Measurements from ENCODE around the gene TWF2. TPM values are rescaled to one million over a fixed set of nuclear protein-coding genes. Genes with fewer than 3 reads are reported as not detected.
A peak's percentile ranks its signal among the peaks of the same experiment; 100 is the strongest.

The TWF2 gene
- total RNA-seq, 4 donors from 2014 or later, result 59.2 to 72.9 (median 60.4) TPM

DNA sequence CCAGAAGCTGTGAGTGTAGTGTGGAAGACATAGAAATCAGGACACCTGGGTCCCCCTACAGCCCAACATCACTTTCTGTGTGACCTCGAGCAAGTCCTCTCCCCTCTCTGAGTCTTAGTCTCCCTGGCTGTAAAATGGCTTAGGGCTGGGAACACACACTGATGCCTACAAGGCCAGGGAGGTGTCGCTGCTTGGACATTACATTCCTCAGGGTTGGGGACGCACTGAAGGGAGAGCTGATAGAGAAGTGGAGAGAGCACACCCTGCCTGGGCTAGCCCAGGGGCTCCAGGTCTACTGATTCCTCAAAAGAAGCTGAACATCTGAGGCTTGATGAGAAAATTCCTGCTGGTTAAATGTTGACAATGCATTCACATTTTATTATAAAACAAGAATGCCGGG is 47.3 kb downstream of the TWF2 start:
- no peaks in the 10 kb centered on the region for H3K27me3 ChIP-seq
- no peak overlapping the region for H3K4me3 ChIP-seq
- H3K9me3 ChIP-seq, result no peaks in the 10 kb centered on the region
- H3K36me3 ChIP-seq, result no peaks in the 10 kb centered on the region
- TF ChIP-seq EP300 (IDR thresholded peaks at IDR 0.05) (no peak), POLR2A (IDR thresholded peaks at IDR 0.05) (no peak)
- TF ChIP-seq, protein P1, sequence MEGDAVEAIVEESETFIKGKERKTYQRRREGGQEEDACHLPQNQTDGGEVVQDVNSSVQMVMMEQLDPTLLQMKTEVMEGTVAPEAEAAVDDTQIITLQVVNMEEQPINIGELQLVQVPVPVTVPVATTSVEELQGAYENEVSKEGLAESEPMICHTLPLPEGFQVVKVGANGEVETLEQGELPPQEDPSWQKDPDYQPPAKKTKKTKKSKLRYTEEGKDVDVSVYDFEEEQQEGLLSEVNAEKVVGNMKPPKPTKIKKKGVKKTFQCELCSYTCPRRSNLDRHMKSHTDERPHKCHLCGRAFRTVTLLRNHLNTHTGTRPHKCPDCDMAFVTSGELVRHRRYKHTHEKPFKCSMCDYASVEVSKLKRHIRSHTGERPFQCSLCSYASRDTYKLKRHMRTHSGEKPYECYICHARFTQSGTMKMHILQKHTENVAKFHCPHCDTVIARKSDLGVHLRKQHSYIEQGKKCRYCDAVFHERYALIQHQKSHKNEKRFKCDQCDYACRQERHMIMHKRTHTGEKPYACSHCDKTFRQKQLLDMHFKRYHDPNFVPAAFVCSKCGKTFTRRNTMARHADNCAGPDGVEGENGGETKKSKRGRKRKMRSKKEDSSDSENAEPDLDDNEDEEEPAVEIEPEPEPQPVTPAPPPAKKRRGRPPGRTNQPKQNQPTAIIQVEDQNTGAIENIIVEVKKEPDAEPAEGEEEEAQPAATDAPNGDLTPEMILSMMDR (IDR thresholded peaks at IDR 0.05), result no peak
- 80 to 96% methylated on average over 4 of the region's 4 CpGs for WGBS, 2 donors
- peaks cover 0 to 54% (median 24%) of the 10 kb centered on the region in 4 donors for H3K4me1 ChIP-seq
- H3K27ac ChIP-seq, result peak overlapping the region in 2 of 4 donors; percentile 50 to 66
- DNase-seq (ENCODE audit: low spot score in 2 of 2), result no peak

DNA sequence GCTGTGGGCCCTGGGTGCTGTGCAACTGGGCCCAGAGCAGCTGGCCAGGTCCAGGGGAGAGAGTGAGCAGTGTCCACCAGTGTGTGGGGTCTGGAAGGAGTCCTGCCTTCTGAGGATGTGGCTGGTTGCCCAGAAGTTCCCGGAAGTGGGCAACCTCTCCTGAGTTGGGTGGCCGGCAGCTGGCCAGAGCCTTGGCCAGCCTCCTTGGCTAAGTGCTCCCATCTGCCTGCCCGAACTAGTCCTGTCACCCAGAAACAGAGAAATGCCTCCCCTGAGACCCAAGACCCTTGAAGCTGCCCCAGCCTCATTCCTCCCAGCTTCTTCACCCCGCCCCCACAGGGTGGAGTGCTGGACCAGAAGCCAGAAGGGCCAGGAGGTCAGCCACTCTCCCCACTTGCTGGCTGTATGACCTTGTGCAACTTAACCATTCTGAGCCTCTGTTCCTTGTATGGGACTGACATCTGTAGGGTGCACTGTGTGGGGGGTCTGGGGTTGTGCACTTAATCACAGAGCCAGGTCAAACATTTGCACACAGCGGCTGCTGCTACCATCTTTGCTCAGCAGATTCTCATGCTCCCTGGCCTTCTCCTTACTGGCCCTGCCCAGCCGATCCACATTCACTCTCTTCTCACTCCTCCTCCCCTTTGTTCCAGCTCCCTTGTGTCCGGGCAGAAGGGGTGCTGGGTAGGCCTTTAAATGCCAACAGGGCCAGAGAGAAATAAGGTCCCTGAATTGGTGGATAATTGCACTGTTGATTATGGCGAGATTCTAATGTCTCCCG is 48.5 kb downstream of the TWF2 start:
- Histone ChIP-seq H3K4me3 (no peak overlapping the region), H3K36me3 (no peaks in the 10 kb centered on the region), H3K27ac (peak overlapping the region; percentile 10 to 85 (median 40)), H3K4me1 (peaks cover 0 to 42% (median 18%) of the 10 kb centered on the region in 4 donors), H3K27me3 (no peaks in the 10 kb centered on the region), H3K9me3 (no peaks in the 10 kb centered on the region)
- DNase-seq (ENCODE audit: low spot score in 2 of 2), result peak; percentile 54 to 63
- 21 to 24% methylated on average over 7 to 9 of the region's 9 CpGs for WGBS, 2 donors
- peak in 1 of 2 donors; percentile 52 for TF ChIP-seq EP300 (IDR thresholded peaks at IDR 0.05)
- TF ChIP-seq, protein P1 (IDR thresholded peaks at IDR 0.05), result no peak

DNA sequence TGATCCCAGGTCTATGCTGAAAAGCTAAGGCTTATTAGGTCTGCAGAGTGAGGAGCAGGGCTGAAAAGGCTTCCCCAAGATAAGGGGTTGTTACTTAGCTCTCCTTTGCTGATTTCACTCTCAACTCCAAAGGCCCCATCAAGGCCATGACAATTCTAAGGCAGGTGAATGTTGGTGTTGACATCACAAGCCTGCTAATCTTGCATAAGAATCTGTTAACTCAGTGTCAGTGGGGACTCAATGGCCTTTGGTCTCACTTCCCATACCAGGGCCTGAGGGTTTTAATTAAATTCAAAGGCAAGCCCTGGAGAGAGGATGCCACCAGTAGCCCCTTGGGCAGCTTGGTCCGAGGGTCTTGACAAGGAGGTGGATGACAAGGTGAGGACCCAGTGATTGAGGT is 50.4 kb downstream of the TWF2 start:
- Histone ChIP-seq H3K9me3 (no peaks in the 10 kb centered on the region), H3K4me3 (no peak overlapping the region), H3K4me1 (peaks cover 0 to 49% (median 18%) of the 10 kb centered on the region in 4 donors), H3K27me3 (no peaks in the 10 kb centered on the region), H3K36me3 (no peaks in the 10 kb centered on the region), H3K27ac (no peak overlapping the region)
- WGBS, 2 donors, result 64 to 70% methylated on average over 1 of the region's 1 CpG
- TF ChIP-seq EP300 (IDR thresholded peaks at IDR 0.05) (no peak), POLR2A (IDR thresholded peaks at IDR 0.05) (no peak)
- TF ChIP-seq, protein P1 (IDR thresholded peaks at IDR 0.05), result no peak
- no peak for DNase-seq (ENCODE audit: low spot score in 2 of 2)

DNA sequence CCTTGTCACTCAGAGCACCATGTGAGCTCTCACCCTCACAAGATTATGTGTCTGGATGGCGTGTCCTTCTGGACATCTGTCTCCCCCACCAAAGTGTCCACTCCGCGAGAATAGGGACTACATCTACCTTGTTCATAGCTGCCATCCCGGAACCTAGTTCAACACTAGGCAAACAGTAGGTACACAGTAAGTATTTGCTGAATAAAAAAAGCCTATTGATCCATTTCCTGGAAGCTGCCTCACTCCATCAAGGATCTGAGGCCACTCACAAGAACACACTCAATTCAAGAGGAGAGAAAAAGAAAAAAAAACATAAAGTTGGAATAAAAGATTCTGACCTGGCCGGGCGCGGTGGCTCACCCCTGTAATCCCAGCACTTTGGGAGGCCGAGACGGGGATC is 52.2 kb downstream of the TWF2 start:
- DNase-seq (ENCODE audit: low spot score in 2 of 2), result no peak
- TF ChIP-seq, protein P1 (IDR thresholded peaks at IDR 0.05), result no peak
- no peak for TF ChIP-seq POLR2A (IDR thresholded peaks at IDR 0.05)
- TF ChIP-seq EP300 (IDR thresholded peaks at IDR 0.05), result no peak
- 92 to 95% methylated on average over 9 of the region's 9 CpGs for WGBS, 2 donors
- Histone ChIP-seq H3K27ac (no peak overlapping the region), H3K27me3 (no peaks in the 10 kb centered on the region), H3K36me3 (no peaks in the 10 kb centered on the region), H3K9me3 (no peaks in the 10 kb centered on the region), H3K4me1 (peaks cover 0 to 41% (median 18%) of the 10 kb centered on the region in 4 donors), H3K4me3 (no peak overlapping the region)

DNA sequence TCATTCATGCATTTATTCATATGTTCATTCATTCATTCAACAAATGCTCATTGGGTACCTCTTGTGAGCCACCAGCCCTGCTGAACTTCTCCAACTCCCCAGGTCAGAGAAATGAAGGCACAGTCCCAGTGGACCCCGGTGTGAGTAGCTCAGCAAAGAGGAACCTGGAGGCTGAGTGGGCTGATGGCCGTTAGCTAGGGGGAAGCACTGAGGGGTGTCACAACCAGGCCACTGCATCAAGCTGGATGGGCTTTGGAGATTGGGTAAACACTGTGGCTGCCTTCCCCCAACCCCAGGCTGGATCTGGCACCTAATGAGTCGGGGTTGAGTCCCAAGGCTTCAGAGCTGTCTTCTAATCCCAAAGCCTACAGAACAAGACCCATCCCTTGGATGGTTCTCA is 53.1 kb downstream of the TWF2 start:
- no peaks in the 10 kb centered on the region for H3K9me3 ChIP-seq
- no peak overlapping the region for H3K4me3 ChIP-seq
- no peak for DNase-seq (ENCODE audit: low spot score in 2 of 2)
- no peaks in the 10 kb centered on the region for H3K36me3 ChIP-seq
- WGBS, 2 donors, result 63 to 86% methylated on average over 3 of the region's 3 CpGs
- H3K27me3 ChIP-seq, result no peaks in the 10 kb centered on the region
- peaks cover 0 to 36% (median 11%) of the 10 kb centered on the region in 4 donors for H3K4me1 ChIP-seq
- no peak overlapping the region for H3K27ac ChIP-seq
- TF ChIP-seq, protein P1 (IDR thresholded peaks at IDR 0.05), result no peak
- TF ChIP-seq POLR2A (IDR thresholded peaks at IDR 0.05), result no peak
- TF ChIP-seq EP300 (IDR thresholded peaks at IDR 0.05), result no peak

All from tibial nerve (tissue), 4 donors.